ENCODE data around the gene MACROD1.

MACROD1 gene

DNA sequence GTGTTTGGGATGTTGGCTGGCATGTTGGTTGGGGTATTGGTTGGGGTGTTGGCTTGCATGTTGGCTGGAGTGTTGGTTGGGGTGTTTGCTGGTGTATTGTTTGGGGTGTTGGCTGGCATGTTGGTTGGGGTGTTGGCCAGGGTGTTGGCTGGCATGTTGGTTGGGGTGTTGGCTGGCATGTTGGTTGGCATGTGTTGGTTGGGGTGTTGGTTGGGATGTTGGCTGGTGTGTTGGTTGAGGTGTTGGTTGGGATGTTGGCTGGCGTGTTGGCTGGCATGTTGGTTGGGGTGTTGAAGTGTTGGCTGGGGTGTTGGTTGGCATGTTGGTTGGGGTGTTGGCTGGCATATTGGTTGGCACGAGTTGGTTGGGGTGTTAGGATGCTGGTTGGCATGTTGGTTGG, 155.1 kb downstream of the MACROD1 start:
- H3K9me3 ChIP-seq (ENCODE audit: insufficient read depth, low read depth, low read length), result no peaks in the 10 kb centered on the region
- H4K91ac ChIP-seq (ENCODE audit: low read depth, low read length), result no peak overlapping the region
- no peak for DNase-seq
- H2AK5ac ChIP-seq (ENCODE audit: low read length), result no peak overlapping the region
- no peaks in the 10 kb centered on the region for H3K36me3 ChIP-seq (ENCODE audit: control insufficient read depth in 1 of 2, insufficient read depth in 2 of 2, low read length in 2 of 2)
- H2BK5ac ChIP-seq (ENCODE audit: low read depth, low read length, poor library complexity), result no peak overlapping the region
- no peak overlapping the region for H3K23ac ChIP-seq (ENCODE audit: low read length)
- no peaks in the 10 kb centered on the region for H3K79me1 ChIP-seq (ENCODE audit: low read length)
- no peak overlapping the region for H3K4me2 ChIP-seq (ENCODE audit: low read length)
- H3K9ac ChIP-seq (ENCODE audit: low read length), result no peak overlapping the region
- H2BK12ac ChIP-seq (ENCODE audit: low read length), result no peak overlapping the region
- H4K8ac ChIP-seq (ENCODE audit: low read depth, low read length), result no peak overlapping the region
- H3K4me3 ChIP-seq (ENCODE audit: low read depth, low read length), result no peak overlapping the region
- H3K27me3 ChIP-seq (ENCODE audit: insufficient read depth, low read length), result peaks cover 14% of the 10 kb centered on the region
- no peaks in the 10 kb centered on the region for H3K79me2 ChIP-seq (ENCODE audit: control insufficient read depth, insufficient read depth, low read length, poor library complexity)
- H2BK120ac ChIP-seq (ENCODE audit: insufficient read depth, low read length, poor library complexity), result no peak overlapping the region
- peaks cover 12 to 16% of the 10 kb centered on the region in 2 experiments for H3K4me1 ChIP-seq (ENCODE audit: control insufficient read depth in 1 of 2, insufficient read depth in 2 of 2, low read length in 2 of 2)
- H3K18ac ChIP-seq (ENCODE audit: low read length), result no peak overlapping the region
- no peak overlapping the region for H3K14ac ChIP-seq (ENCODE audit: low read length)
- H3K4ac ChIP-seq (ENCODE audit: low read depth, low read length), result no peak overlapping the region
- WGBS (ENCODE audit: extremely low coverage, insufficient coverage, insufficient read length), result no CpG with 5 or more reads among the region's 2 CpGs
- H3K27ac ChIP-seq (ENCODE audit: low read depth, low read length), result no peak overlapping the region
- H4K12ac ChIP-seq (ENCODE audit: low read depth, low read length), result no peak overlapping the region
- no peak overlapping the region for H2AFZ ChIP-seq (ENCODE audit: insufficient read depth, low read length, poor library complexity)

DNA sequence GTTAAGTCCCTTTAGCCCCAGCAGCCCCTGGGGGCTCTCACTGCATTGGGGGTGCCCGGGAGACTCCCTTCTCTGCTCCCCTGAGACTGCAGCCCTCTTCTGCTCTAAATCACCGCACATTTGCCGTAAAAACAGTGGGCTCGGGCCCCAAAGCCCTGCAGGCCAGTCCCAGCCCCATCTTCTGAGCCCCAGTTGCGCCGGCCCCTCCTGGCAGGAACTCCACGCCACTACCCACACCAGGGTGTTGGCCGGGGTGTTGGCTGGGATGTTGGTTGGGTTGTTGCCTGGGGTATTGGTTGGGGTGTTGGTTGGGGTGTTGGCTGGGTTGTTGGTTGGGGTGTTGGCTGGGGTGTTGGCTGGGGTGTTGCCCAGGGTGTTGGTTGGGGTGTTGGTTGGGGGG, 156.2 kb downstream of the MACROD1 start:
- no peak overlapping the region for H3K23ac ChIP-seq (ENCODE audit: low read length)
- H3K4me2 ChIP-seq (ENCODE audit: low read length), result no peak overlapping the region
- no peak overlapping the region for H3K27ac ChIP-seq (ENCODE audit: low read depth, low read length)
- H4K12ac ChIP-seq (ENCODE audit: low read depth, low read length), result no peak overlapping the region
- no peak overlapping the region for H2AFZ ChIP-seq (ENCODE audit: insufficient read depth, low read length, poor library complexity)
- no peak overlapping the region for H2BK5ac ChIP-seq (ENCODE audit: low read depth, low read length, poor library complexity)
- H2AK5ac ChIP-seq (ENCODE audit: low read length), result no peak overlapping the region
- no peak overlapping the region for H3K4ac ChIP-seq (ENCODE audit: low read depth, low read length)
- H3K4me3 ChIP-seq (ENCODE audit: low read depth, low read length), result no peak overlapping the region
- H4K91ac ChIP-seq (ENCODE audit: low read depth, low read length), result no peak overlapping the region
- H3K79me1 ChIP-seq (ENCODE audit: low read length), result no peaks in the 10 kb centered on the region
- no peak overlapping the region for H3K14ac ChIP-seq (ENCODE audit: low read length)
- peaks cover 14% of the 10 kb centered on the region for H3K27me3 ChIP-seq (ENCODE audit: insufficient read depth, low read length)
- no peak overlapping the region for H3K9ac ChIP-seq (ENCODE audit: low read length)
- DNase-seq, result no peak
- H3K9me3 ChIP-seq (ENCODE audit: insufficient read depth, low read depth, low read length), result no peaks in the 10 kb centered on the region
- no peaks in the 10 kb centered on the region for H3K79me2 ChIP-seq (ENCODE audit: control insufficient read depth, insufficient read depth, low read length, poor library complexity)
- H3K18ac ChIP-seq (ENCODE audit: low read length), result no peak overlapping the region
- no peak overlapping the region for H4K8ac ChIP-seq (ENCODE audit: low read depth, low read length)
- H3K4me1 ChIP-seq (ENCODE audit: control insufficient read depth in 1 of 2, insufficient read depth in 2 of 2, low read length in 2 of 2), result peaks cover 12 to 16% of the 10 kb centered on the region in 2 experiments
- no peak overlapping the region for H2BK12ac ChIP-seq (ENCODE audit: low read length)
- H2BK120ac ChIP-seq (ENCODE audit: insufficient read depth, low read length, poor library complexity), result no peak overlapping the region
- H3K36me3 ChIP-seq (ENCODE audit: control insufficient read depth in 1 of 2, insufficient read depth in 2 of 2, low read length in 2 of 2), result no peaks in the 10 kb centered on the region
- WGBS (ENCODE audit: extremely low coverage, insufficient coverage, insufficient read length), result no CpG with 5 or more reads among the region's 8 CpGs

DNA sequence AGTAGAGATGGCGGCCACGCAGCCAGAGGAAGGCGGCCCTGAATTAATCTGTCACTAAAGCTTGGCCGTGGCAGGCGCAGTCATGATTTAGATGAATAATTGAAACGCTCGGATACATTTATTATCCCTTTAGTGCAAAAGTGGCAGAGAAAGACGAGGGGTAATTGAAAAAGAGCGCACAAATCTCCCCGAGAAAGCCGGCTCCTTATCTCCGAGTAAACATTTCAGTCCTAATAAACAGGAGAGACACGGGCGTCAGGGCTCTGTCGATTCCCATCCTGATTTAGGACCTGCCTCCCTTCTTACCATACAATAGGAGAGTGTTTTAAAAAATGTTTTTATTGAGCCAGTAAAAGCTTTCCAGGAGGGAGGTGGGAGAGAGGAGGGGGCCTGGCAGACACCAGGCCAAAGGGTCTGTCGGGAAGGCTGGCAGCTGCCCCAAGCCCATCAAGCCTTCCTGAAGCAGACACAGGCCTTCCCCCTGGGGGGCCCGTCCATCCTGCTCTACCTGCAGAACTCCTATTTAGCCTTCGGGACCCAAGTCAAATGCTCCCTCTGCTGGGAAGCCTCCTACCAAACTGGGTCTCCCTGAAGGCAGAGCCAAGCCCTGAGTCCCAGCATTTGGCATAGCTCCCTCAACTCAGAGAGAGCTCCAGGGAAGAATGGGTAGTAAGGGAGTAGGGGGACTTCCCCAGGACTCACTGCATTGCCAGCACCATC, 156.8 kb downstream of the MACROD1 start:
- Histone ChIP-seq H3K23ac (ENCODE audit: low read length) (no peak overlapping the region), H3K9ac (ENCODE audit: low read length) (no peak overlapping the region), H3K4me1 (ENCODE audit: control insufficient read depth in 1 of 2, insufficient read depth in 2 of 2, low read length in 2 of 2) (peaks cover 12 to 16% of the 10 kb centered on the region in 2 experiments), H3K4ac (ENCODE audit: low read depth, low read length) (no peak overlapping the region), H3K79me1 (ENCODE audit: low read length) (no peaks in the 10 kb centered on the region), H2BK5ac (ENCODE audit: low read depth, low read length, poor library complexity) (no peak overlapping the region), H3K4me3 (ENCODE audit: low read depth, low read length) (no peak overlapping the region), H2BK12ac (ENCODE audit: low read length) (no peak overlapping the region), H3K36me3 (ENCODE audit: control insufficient read depth in 1 of 2, insufficient read depth in 2 of 2, low read length in 2 of 2) (no peaks in the 10 kb centered on the region), H3K27me3 (ENCODE audit: insufficient read depth, low read length) (peaks cover 14% of the 10 kb centered on the region), H2BK120ac (ENCODE audit: insufficient read depth, low read length, poor library complexity) (no peak overlapping the region), H3K27ac (ENCODE audit: low read depth, low read length) (no peak overlapping the region), H2AK5ac (ENCODE audit: low read length) (no peak overlapping the region), H4K8ac (ENCODE audit: low read depth, low read length) (no peak overlapping the region), H3K9me3 (ENCODE audit: insufficient read depth, low read depth, low read length) (no peaks in the 10 kb centered on the region), H4K12ac (ENCODE audit: low read depth, low read length) (no peak overlapping the region), H3K4me2 (ENCODE audit: low read length) (no peak overlapping the region), H2AFZ (ENCODE audit: insufficient read depth, low read length, poor library complexity) (no peak overlapping the region), H3K18ac (ENCODE audit: low read length) (no peak overlapping the region), H4K91ac (ENCODE audit: low read depth, low read length) (no peak overlapping the region), H3K14ac (ENCODE audit: low read length) (no peak overlapping the region), H3K79me2 (ENCODE audit: control insufficient read depth, insufficient read depth, low read length, poor library complexity) (no peaks in the 10 kb centered on the region)
- DNase-seq, result no peak
- WGBS (ENCODE audit: extremely low coverage, insufficient coverage, insufficient read length), result no CpG with 5 or more reads among the region's 18 CpGs

DNA sequence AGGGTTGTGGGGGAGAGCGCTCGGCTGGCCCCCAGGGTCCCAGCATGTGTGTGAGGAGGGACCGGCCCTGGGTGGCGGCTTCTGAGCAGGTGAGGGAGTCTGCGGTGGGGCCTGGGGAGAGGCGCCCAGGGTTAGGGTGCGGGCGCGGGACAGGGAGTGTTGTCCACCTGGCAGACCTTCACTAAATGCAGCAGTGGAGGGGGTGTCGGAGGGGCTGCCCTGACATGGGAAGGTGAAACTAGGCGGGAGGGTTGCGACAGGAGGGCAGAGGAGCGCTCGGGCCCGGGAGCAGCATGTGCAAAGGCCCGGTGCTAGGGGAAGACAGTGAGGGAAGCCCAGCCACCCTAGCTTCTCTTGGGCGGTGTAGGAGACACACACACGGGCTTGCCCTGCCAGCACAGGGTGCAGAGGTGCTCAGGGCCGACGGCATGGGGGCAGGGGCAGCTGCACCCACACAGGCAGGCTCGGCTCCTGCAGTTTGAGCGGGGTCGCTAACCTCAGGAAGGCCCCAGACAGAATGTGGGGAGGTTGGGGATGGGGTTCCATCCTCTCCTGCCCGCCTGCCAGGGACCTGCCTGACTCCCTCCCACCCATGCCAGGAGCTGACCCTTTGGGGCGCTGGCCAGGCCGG, 157.5 kb downstream of the MACROD1 start:
- Histone ChIP-seq H2BK5ac (ENCODE audit: low read depth, low read length, poor library complexity) (no peak overlapping the region), H3K4me3 (ENCODE audit: low read depth, low read length) (no peak overlapping the region), H2BK120ac (ENCODE audit: insufficient read depth, low read length, poor library complexity) (no peak overlapping the region), H3K27me3 (ENCODE audit: insufficient read depth, low read length) (peaks cover 14% of the 10 kb centered on the region), H3K23ac (ENCODE audit: low read length) (no peak overlapping the region), H3K18ac (ENCODE audit: low read length) (no peak overlapping the region), H3K4me1 (ENCODE audit: control insufficient read depth in 1 of 2, insufficient read depth in 2 of 2, low read length in 2 of 2) (peaks cover 12 to 16% of the 10 kb centered on the region in 2 experiments), H3K27ac (ENCODE audit: low read depth, low read length) (no peak overlapping the region), H3K4me2 (ENCODE audit: low read length) (no peak overlapping the region), H3K4ac (ENCODE audit: low read depth, low read length) (no peak overlapping the region), H2BK12ac (ENCODE audit: low read length) (no peak overlapping the region), H2AFZ (ENCODE audit: insufficient read depth, low read length, poor library complexity) (no peak overlapping the region), H3K79me1 (ENCODE audit: low read length) (no peaks in the 10 kb centered on the region), H4K91ac (ENCODE audit: low read depth, low read length) (no peak overlapping the region), H4K8ac (ENCODE audit: low read depth, low read length) (no peak overlapping the region), H3K9ac (ENCODE audit: low read length) (no peak overlapping the region), H3K36me3 (ENCODE audit: control insufficient read depth in 1 of 2, insufficient read depth in 2 of 2, low read length in 2 of 2) (no peaks in the 10 kb centered on the region), H2AK5ac (ENCODE audit: low read length) (no peak overlapping the region), H3K79me2 (ENCODE audit: control insufficient read depth, insufficient read depth, low read length, poor library complexity) (no peaks in the 10 kb centered on the region), H3K9me3 (ENCODE audit: insufficient read depth, low read depth, low read length) (no peaks in the 10 kb centered on the region), H4K12ac (ENCODE audit: low read depth, low read length) (no peak overlapping the region), H3K14ac (ENCODE audit: low read length) (no peak overlapping the region)
- WGBS (ENCODE audit: extremely low coverage, insufficient coverage, insufficient read length), result no CpG with 5 or more reads among the region's 26 CpGs
- no peak for DNase-seq

Data from trophoblast cell (in vitro differentiated cells and primary cell).